Measurements from ENCODE around the gene IFITM10.
A peak's percentile ranks its signal among the peaks of the same experiment; 100 is the strongest.

Gene IFITM10

GRCh38 chr11:1761857-1762536 is 11.6 kb upstream of the IFITM10 start:
- TF ChIP-seq CTCF (IDR thresholded peaks at IDR 0.05), result no peak
- H3K4me3 ChIP-seq, result peak overlapping the region; percentile 98
- no peak for DNase-seq (ENCODE audit: low spot score)
- H3K27ac ChIP-seq, result peak overlapping the region; percentile 89 to 94

GRCh38 chr11:1761110-1761856 is 10.9 kb upstream of the IFITM10 start:
- Histone ChIP-seq H3K27ac (peak overlapping the region; percentile 89 to 94), H3K4me3 (peak overlapping the region; percentile 98)
- no peak for TF ChIP-seq CTCF (IDR thresholded peaks at IDR 0.05)
- no peak for DNase-seq (ENCODE audit: low spot score)

- TF ChIP-seq CTCF (IDR thresholded peaks at IDR 0.05), result no peak
- H3K27ac ChIP-seq, result peak overlapping the region; percentile 89 to 94
- H3K4me3 ChIP-seq, result peak overlapping the region; percentile 98
- peak; percentile 92 for DNase-seq (ENCODE audit: low spot score)
Observed at GRCh38 chr11:1760351-1761109, 10.1 kb upstream of the IFITM10 start.

DNA sequence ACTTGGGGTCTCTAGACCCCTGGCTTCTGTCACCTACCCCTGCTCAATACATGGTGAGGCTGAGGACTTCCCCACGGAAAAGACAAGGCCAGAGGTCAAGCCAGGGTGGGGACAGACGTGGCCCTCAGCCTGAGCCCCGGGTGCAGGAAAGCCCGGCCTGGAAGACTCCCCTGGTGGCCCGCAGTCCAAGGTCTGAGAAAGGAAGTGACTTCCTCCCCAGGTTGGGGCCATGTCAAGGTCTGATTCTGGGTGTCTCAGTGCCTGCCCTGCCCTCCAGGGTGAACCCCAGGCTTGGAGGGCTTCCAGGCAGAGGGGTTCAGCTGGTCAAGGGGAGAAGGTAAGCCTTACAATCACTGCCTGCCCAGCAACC is 9.4 kb upstream of the IFITM10 start:
- Histone ChIP-seq H3K4me3 (peak overlapping the region; percentile 98), H3K27ac (peak overlapping the region; percentile 89 to 94)
- no peak for TF ChIP-seq CTCF (IDR thresholded peaks at IDR 0.05)
- no peak for DNase-seq (ENCODE audit: low spot score)

GRCh38 chr11:1759151-1759850 is 8.9 kb upstream of the IFITM10 start:
- no peak for TF ChIP-seq CTCF (IDR thresholded peaks at IDR 0.05)
- Histone ChIP-seq H3K4me3 (peak overlapping the region; percentile 98), H3K27ac (peak overlapping the region; percentile 89 to 94)
- no peak for DNase-seq (ENCODE audit: low spot score)

DNA sequence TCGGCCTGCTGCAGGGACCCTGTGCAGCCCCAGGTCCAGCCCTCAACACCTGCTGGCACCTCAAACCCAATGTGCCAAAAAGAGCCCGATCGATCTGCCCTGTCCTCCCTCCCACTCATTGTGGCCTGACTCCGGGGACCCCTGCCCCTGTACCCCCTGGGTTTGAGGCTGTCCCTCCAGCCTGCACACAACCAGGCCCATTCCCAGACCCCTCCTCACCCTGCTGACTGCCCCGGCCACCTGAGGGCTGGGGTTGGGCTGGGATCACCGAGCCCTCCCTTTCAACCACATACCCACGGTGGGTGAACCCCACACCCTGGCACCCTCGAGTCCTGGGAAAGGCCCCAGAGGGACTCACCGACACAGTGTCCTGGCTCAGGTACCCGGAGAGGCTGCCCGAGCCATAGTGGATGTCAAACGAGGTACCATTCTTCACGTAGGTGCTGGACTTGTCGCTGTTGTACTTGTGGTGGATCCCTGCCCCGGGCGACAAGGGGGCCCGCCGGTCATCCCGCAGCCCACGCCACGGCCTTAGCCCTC is 8.3 kb upstream of the IFITM10 start:
- no peak for DNase-seq (ENCODE audit: low spot score)
- peak overlapping the region; percentile 89 to 94 for H3K27ac ChIP-seq
- no peak for TF ChIP-seq CTCF (IDR thresholded peaks at IDR 0.05)
- H3K4me3 ChIP-seq, result peak overlapping the region; percentile 98

Measured in coronary artery (tissue), 2 donors.